NCI-H774 (cell line): ENCODE results near the gene HMG20A.

ENCODE experiments used
- DNase-seq: peaks from one replicate; lab custom pipeline; 2025; lab: John Stamatoyannopoulos, UW

Gene HMG20A

DNA sequence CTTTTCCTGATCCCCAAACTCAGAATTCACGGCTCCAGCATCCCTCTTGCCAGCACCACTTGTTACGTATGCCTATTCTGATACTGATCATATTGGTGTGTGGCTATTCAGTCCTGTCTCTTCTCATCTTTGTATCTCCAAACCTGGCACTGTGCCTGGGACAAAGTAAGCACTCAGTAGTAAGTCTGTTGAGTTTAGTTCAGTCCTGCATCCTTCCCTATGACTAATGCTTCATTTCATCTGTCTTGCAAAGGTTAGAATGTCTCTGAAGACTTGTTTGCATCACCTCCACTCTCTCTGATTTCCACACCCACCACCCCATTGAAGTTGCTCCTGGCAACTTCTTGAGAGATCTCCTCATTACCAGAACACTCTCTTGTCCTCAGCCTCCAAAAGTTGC is 80.3 kb downstream of the HMG20A start:
- no peak for DNase-seq

DNA sequence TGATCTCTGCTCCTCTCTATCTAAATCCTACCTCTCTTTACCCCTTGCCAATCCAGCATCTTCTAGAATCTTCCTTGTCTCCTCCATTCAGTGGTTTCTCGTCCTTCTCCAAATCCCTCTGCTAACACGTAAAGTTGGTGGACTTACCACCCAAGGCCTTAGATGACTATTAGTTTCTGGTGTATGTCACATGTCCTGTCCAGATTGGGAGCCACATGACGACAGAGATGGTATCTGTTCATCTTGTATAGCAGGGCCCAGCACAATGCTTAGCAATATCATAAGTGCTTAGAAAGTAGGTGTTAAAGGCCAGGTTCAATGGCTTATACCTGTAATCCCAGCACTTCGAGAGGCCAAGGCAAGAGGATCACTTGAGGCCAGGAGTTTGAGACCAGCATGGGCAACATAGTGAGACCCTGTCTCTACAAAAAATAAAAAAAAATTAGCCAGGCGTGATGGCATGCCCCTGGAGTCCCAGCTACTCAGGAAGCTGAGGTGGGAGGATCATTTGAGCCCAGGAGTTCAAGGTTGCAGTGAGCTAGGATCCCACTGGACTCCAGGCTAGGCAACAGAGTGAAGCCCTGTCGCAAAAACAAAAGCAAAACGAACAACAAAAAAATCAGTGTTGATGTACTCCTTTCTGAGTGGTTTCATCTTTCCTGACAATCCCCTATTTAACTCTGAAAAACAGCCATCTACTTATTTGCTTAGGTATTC is 81.8 kb downstream of the HMG20A start:
- no peak for DNase-seq

DNA sequence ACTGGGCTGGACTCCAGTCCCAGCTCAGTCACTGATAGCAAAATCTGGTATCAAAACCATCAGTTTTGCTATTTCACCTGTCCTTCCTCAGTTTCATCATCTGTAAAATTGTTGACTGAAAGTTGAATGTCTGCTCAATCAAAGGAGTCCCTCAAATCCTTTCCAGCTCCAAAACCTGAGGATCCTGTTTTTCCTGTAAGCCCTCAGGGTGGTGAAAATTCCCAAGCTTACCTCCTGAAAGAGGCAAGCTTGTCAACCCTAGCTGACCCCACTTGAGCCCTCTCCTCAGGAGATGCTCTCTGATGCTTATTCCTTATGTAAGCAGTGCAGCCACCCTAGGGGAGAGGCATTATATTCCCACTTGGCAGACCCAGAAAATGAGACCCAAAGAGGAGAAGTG is 82.6 kb downstream of the HMG20A start:
- DNase-seq = no peak

DNA sequence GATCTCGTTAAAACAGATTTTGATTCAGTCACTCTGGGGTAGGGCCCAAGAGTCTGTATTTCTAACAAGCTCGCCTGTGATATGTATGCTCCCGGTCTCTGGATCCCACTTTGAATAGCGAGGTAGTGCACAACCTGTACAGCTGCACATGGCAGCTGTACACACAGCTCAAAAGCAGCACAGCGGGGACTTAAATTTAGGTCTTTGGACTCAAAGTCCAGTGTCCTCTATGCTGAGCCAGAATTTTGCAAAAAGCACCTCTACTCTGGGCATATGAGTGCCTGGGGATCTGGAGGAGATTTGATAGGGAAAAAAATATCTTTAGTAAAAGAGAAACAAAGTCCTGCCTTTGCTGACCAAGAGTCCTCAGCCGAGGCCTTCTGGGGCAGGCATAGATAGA is 83.1 kb downstream of the HMG20A start:
- DNase-seq = no peak

DNA sequence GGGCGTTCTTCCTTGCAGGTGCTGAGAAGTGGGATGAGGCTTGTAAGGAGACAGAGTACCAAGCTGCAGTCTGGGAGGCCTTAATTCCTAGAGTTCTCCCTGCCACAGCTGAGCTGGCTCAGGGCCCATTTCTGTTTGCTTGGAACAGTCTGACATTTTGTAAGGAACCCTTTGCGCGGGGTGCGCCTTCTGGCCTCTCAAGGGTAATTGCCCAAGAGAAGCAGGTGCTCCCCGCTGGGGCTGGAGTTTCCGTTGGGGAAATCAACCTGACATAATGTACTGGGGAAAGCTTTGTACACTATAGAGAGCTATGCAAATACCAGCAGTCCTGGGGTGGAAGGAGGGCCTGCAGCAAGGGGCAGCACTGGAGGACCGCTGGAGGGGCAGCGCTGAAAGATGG is 83.6 kb downstream of the HMG20A start:
- DNase-seq = peak; percentile 70

DNA sequence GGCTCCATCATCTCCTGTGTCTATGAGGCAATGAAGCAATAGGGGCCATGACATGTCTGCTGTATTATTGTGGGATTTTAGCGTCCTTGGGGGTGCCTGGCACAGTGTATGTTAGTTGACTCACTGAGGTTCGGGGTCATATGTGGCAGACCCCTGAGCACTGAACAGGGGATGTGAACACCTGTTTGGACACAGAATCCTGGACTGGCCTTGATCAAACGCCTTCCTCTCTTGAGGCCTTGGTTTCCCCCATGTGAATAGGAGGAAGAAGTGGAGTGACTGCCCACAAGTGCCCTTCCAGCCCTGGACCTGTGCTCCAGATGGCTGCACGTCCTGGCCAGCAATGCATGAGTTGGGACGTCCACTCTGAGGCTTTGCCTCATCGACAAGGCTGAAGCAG is 84.2 kb downstream of the HMG20A start:
- DNase-seq = no peak

DNA sequence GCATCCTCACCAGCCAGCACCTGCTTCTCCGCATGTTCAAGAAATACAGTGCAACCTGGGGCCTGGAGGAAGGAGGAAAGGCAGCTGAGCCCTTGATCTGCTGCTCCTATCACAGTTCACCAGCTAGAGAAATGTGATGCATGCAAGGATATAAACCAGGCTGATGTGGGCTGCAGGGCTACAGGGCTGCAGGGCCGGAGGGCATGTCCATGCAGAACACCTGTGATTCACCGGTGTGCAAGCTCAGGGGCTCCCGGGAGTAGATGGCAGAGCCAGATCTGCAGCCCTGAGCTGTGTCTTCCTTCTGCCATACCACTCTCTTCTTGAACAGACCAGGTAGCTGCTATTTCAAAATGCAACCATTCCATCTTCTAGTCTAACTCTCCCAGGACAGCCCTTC is 84.9 kb downstream of the HMG20A start:
- DNase-seq = no peak

DNA sequence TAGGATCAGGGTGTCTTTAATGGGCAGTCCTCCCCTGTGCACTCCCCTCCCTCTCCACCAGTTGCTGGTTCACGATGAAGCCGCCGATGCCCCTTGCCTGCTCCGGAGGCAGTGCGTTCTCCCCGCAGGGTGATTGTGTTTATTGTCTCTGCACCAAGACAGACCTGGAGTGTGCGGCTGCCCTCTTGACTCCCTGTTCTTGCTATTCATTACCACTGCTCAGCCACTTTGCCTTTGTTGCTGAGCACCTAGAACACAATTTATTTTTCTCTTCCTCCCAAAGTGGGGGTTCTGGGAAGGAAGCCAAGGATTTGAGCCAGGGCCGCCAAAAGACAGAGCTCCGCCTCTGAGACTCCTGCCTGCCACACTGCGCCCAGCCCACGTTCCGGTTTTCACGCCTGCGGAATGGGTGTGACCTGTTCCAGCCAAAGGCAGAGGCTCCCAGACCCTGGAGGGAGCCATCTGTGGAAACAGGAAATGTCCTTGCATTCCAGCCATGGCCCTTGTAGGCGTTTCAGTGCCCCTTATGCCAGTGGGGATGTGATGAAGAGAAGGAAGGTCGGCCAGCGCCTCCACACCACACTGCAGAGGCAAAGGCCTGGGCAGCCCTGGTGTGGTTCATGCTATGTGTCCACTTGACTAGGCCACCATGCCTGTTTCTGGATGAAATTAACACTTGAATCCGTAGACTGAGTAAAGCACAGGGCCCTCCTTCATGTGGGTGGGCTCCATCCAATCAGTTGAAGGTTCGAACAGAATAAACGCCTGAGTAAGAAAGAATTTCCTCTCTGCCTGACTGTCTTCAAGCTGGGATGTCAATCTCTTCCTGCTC is 85.8 kb downstream of the HMG20A start:
- peak; percentile 54 for DNase-seq

DNA sequence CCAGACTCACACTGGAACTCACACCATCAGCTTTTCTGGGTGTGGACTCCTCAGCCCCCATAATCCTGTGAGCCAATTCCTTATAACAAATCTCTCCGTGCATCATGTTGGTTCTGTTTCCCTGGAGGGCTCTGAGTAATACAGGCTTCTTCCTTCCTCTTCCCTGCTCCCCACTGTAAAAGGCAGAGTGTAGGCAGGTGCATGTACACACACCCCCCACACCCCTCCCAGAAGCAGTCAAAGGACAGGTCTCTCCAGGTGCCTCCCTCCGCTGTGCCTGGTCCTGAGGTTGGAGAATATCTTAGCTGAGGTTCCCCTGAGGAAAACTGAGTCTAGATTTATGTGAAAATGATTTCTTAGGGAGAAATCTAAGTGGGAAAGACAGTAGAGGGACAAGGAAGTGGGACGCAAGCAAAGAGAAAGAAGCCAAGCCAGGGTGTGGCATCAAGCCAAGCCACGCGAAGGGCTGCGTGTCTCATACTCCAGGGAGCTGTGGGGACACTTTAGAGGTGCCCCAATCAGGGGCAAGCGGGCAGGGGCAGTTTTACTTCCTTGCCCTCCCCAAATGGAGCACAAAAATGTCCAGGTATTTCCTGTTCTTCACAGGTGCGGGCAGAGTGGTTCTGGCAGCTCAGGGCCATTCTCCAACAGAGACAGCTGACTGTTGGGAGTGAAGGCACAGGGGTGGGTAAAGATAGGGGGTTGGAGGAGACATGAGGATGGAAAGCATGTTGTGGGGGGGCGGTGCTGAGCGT is 86.6 kb downstream of the HMG20A start:
- no peak for DNase-seq

DNA sequence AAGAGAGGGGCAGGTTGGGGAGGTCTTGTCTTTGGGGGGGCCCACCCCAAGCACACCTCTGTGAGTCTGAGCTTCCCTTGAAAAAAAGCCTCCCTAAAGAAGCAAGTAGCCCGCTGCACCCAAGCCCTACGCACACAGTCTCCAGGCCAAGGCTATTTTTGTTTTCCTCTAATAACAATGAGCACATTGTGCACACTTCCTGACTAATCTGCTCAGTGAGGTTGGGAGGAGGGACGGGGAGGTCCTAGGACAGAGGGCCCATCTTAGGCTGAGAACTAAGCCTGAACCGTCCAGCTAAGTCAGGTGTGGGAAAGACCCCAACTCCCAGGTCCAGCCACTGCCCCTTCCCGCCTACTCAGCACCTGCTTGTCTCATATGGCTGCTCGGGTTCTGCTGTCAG is 87.2 kb downstream of the HMG20A start:
- no peak for DNase-seq

DNA sequence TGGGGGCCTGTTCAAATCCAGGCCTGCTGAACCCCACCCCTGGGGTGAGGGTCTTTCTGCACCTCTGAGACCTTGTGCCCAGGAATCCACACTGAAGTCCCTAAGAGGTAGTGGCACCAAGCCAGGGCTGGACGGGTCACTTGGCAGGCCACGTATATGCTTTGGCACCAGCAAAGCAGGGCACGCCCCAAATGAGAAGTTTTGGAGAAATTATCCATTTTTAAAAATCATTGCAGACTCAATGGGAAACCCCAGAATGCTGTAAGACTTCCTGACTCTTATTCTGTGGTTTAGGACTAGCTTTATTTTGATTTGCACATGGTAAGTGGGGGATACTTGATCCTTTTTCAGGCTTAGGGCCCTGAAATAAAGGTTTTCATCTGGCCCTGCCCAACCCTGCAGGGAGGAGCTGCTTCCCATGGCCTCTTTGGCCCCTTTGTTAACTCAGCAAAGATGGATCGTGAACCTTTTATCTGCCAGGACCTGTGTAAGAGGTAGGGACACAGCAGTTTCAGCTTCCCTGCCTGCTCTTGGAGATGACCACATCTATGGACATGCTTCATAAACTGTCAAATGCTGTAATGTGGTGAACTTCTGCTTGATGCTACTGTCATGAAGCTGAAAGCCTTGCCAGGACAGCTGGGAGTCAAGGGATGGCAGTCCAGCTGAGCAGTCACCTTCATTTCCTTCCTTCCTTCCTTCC is 88.0 kb downstream of the HMG20A start:
- no peak for DNase-seq

DNA sequence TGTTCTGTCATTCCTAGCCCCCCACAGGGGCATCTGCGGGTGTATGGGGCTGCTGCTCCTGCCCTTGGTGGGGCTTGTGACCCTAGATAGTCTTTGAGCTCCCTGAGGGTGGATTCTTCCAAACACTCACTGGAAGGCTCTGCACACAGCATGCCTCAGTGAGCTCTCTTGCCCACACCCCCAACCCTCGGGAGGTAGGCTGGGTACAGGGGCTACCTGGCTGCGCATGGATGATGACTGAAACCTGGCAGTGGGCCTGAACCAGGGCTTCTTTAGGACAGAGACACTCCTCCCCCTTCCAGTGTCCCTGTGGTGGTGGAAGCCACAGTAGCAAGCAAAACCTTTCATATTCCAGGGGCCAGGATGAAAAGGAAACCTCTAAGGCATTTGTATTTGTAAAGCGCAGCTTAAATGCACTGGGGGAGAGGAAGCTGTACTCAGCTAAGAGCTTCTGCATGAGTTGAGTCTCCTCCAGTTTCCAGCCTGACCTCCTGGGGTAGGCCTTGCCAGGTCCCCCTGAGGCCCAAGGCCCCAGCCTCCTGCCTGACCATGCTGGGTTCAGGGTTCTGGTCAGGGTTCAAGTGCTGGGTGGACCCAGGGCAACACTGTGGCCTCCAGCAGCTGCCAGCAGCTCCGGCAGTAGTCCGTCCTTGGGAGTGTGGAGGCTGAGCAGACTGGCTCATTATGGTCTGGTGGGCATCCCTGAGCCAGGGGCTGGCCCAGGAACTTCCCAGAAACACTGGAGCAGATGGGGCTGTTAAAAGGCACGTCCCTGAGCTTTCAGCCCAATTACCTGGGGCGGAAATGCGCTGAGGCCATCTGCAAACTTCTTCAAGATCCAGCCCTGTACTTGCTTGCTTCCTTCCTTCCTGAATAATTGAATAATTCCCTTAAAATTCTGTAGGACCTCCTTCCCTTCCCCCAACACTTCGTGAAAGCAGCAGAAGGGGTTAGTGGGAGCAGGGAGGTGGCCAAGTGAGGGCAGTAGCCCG is 89.7 kb downstream of the HMG20A start:
- no peak for DNase-seq

DNA sequence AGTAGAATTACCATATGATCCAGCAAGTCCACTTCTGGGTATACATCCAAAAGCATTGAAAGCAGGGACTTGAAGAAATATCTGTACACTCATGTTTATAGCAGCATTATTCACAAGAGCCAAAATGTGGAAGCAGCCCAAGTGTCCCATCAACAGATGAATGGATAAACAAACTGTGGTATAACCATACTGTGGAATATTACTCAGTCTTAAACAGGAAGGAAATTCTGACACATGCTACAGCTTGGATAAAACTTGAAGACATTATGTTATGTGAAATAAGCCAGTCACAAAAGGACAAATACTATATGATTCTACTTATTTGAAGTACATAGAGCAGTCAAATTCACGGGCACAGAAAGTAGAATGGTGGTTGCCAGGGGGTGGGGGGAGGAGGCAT is 91.2 kb downstream of the HMG20A start:
- DNase-seq = no peak

DNA sequence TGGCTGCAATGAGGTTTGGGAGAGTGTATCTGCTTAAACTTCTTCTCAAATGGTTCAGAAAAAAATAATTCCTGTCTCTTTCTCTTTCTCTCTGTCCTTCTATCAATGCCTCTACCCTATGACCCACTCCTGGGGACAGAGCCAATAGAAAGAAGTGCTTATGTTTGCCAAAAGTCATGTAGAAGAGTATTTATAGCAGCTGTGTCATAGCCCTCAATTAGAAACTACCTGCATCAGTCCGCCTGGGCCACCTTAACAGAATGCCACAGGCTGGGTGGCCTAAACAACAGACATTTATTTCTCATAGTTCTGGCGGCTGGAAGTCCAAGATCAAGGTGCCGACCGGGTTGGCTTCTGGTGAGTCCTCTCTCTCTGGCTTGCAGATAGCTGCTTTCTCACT is 92.5 kb downstream of the HMG20A start:
- no peak for DNase-seq

DNA sequence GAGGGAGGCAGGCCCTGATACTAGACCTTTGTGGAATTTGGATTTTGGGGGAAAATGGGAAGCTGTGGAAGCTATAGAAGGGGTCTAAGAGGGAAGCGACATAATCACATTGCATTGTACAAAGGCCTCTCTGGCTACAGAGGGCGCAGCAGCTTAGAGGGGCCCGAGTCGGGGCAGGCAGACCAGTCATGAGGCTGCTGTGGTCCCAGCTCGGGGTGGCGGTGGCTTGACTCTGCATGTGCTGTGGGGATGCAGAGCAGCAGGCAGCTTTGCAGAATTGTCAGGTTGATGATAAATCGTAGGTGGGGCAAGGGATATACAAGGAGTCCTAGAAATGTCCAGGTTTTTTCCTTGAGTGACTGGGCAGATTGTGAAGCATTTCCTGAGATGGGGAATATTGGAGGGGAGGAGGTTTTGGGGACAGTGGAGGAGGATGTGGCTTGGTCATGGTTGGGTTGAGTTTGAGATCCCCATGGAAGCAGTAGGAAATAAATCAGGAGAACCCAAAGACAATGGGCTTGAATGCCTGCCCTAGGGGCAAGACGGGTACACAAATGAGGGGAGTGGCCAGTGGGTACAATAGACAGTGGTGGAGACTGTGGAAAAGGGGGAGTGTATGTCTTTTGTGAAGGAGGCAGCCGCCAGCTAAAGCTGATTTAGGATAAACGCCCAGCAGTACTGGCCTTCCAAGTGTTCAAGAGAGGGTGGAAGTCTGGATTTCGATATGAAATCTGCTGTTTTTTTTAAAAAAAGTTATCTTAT is 94.1 kb downstream of the HMG20A start:
- no peak for DNase-seq

DNA sequence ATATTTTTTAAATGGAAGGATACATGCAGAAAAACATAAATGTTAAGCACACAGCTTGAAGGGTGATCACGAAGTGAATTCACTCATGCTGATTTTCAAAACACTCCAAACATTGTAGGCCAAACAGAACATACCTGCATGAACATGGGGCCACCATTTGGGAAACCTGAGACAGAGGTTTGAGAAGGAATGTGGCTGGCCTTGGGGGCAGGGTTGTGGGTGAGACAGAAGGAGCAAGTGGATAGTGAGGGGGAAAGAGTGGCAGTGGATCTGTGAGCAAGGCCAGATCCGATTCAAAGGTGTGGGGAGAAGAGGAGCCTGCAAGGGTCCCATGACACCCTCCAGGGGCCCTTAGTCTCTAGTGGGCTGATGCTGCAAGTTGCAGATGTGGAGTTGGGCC is 94.9 kb downstream of the HMG20A start:
- no peak for DNase-seq

DNA sequence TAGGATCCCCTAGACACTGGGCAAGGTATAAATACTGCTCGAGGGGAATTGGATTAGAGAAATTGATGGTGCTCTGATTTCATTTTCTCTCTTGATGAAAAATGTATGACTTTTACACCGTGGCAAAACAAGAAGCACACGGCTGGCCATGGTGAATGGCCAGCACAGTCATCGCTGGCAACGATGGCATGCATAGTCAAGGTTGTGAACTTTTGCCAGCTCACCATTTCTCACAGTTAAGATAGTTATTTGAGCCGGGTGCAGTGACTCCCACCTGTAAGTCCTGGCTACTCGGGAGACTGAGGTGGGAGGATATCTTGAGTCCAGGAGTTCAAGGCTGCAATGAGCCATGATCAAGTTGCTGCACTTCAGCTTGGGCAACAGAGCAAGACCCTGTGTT is 95.4 kb downstream of the HMG20A start:
- no peak for DNase-seq

DNA sequence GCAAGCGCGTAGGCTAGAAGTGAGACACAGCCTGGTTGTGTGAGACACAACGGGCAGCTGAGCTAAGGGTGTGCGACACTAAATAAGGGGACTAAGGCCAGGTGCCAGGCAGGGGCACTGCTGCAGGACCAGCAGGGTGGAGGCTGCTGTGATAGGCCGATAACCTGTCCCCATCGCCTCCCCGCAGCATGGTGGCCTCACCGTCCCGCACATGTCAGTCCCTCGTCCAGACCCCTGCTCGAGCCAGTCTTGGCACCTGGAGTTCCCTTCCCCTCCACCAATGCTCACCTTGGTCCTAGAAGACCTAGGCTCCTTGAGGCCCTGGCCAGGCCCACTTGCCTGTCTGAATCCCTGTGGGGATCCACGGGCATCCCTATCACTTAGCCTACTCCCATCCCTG is 96.1 kb downstream of the HMG20A start:
- no peak for DNase-seq

DNA sequence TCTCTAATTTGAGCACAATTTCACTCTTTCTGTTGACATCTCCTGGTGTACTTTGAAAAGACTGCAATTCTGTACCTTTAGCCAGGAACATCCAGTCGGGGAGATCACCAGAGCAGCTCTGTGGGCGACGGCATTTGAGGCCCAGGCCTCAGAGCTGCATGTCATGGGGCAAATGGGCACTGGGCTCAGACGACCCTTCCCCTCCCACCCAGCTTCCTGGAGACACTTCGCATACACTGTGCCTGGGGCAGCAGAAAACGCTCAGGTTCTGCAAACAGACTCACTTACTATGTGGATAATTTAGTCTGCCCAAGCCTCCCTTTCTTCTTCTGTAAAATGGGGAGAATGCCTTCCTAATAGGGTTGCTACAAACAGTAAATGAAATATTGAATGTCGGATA is 96.9 kb downstream of the HMG20A start:
- no peak for DNase-seq

DNA sequence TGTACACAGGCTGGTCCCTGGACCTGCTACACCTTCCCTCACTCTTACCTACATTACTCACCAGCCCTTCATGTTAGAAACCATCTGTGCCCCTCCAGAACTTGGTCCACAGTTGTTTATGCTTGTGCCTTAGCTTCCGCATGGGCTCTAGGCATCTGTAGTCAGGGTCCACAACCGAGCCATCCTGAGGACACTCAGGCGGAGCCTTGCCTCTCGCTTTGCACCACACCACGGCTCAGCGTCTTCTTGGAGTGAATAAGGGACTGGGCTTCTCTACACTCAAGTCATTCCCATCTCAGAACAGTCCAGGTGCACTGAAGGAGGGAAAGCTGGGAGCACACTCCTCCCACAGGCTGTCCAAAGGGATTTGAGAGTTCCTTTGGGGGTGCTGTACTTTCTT is 97.8 kb downstream of the HMG20A start:
- DNase-seq = no peak
